ENCODE measurements around the gene EEF1AKMT2. TPM values are rescaled to one million over a fixed set of nuclear protein-coding genes. Genes with fewer than 3 reads are reported as not detected.

The EEF1AKMT2 gene
- total and polyA plus RNA-seq, 2 of the 13 experiments (the other 11 are each of a cell fraction or from before 2014, with no cell fraction given) = 11.3 to 19.3 TPM

DNA sequence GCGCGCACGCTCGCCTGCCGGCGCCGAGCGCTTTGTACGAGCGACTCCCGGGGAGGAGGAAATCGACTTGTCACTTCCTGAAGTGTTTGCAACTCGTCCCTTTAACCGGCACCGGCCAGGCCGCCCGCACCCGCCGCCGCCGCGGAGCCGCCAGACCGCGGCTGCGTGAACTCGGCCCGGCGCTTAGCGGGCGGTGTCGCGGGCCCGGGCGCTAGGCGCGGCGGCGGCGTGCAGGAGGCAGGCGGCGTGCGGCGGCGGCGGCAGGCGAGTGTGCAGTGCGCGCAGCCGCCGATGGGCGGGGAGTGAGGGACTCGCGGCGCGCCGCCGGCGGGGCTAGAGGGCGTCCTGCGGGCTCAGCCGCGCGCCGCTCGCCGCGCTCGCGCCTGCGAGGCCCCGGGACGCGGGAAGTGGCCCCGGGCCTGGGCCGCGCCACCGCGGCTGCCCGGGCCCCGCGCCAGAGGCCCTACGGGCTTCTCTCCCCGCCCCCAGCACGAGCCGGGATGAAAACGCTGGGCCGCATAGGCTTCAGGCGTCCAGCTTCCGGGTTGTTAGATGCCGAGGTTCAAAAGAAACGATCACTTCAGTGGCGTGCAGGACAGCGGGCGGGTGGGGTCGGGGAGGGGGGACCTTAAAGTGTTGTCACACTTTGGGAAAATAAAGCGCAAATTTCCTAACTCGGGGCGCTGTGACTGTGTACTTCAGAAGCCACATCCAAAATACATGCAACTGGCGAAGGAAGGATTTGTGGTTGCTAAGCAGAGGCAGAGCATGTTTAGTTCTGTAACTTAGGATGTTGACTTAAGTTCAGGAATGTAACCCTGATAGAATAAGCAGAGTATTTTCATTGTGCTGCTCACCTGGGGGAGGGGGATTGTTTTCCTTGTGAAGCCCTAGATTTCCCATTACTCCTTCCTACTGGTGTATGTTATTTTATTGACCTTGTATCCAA lies 47.3 kb downstream of the EEF1AKMT2 start, which contains the start of gene FAM53B (continued):
- TF ChIP-seq, protein P1, sequence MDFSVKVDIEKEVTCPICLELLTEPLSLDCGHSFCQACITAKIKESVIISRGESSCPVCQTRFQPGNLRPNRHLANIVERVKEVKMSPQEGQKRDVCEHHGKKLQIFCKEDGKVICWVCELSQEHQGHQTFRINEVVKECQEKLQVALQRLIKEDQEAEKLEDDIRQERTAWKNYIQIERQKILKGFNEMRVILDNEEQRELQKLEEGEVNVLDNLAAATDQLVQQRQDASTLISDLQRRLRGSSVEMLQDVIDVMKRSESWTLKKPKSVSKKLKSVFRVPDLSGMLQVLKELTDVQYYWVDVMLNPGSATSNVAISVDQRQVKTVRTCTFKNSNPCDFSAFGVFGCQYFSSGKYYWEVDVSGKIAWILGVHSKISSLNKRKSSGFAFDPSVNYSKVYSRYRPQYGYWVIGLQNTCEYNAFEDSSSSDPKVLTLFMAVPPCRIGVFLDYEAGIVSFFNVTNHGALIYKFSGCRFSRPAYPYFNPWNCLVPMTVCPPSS (IDR thresholded peaks at IDR 0.05) = no peak
- no peak for TF ChIP-seq ZNF674 (CRISPR knock-in tag; IDR thresholded peaks at IDR 0.05; ENCODE audit: low read depth)
- peak in 1 of 2 experiments; percentile 72; a peak in 2 of 4 replicates for TF ChIP-seq POLR2A (IDR thresholded peaks at IDR 0.05; ENCODE audit: insufficient read depth in 1 of 2, low read depth in 2 of 2, low read length in 2 of 2)
- TF ChIP-seq ZNF432 (CRISPR knock-in tag; IDR thresholded peaks at IDR 0.05; ENCODE audit: borderline replicate concordance) = no peak
- TF ChIP-seq JARID2 (CRISPR knock-in tag; IDR thresholded peaks at IDR 0.05; ENCODE audit: insufficient replicate concordance) = no peak
- TF ChIP-seq ZSCAN31 (CRISPR knock-in tag; IDR thresholded peaks at IDR 0.05; ENCODE audit: low read depth) = peak; percentile 52
- TF ChIP-seq, protein P2, sequence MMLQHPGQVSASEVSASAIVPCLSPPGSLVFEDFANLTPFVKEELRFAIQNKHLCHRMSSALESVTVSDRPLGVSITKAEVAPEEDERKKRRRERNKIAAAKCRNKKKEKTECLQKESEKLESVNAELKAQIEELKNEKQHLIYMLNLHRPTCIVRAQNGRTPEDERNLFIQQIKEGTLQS (CRISPR knock-in tag; IDR thresholded peaks at IDR 0.05) = no peak
- no peak for TF ChIP-seq ETV6 (CRISPR knock-in tag; conservative IDR thresholded peaks at IDR 0.05)
- TF ChIP-seq ZNF20 (CRISPR knock-in tag; IDR thresholded peaks at IDR 0.05) = no peak
- TF ChIP-seq ZNF577 (CRISPR knock-in tag; IDR thresholded peaks at IDR 0.05; ENCODE audit: borderline replicate concordance, low read depth) = no peak
- TF ChIP-seq, protein P3, sequence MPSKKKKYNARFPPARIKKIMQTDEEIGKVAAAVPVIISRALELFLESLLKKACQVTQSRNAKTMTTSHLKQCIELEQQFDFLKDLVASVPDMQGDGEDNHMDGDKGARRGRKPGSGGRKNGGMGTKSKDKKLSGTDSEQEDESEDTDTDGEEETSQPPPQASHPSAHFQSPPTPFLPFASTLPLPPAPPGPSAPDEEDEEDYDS (CRISPR knock-in tag; IDR thresholded peaks at IDR 0.05) = no peak
- TF ChIP-seq MATR3 (CRISPR knock-in tag; IDR thresholded peaks at IDR 0.05) = no peak
- TF ChIP-seq MIER2 (CRISPR knock-in tag; IDR thresholded peaks at IDR 0.05) = no peak
- 0 out of 2 replicates have a peak, but pooled peaks have one; percentile 28 for TF ChIP-seq ZBTB7B (CRISPR knock-in tag; IDR thresholded peaks at IDR 0.05)
- 0 out of 2 replicates have a peak, but pooled peaks have one; percentile 22 for TF ChIP-seq MAZ (IDR thresholded peaks at IDR 0.05; ENCODE audit: borderline replicate concordance, low read depth, low read length)
- TF ChIP-seq MAZ (CRISPR knock-in tag; IDR thresholded peaks at IDR 0.05; ENCODE audit: low read depth) = peak; percentile 64; the same call in 1 of the 2 replicates
- TF ChIP-seq, protein P4, sequence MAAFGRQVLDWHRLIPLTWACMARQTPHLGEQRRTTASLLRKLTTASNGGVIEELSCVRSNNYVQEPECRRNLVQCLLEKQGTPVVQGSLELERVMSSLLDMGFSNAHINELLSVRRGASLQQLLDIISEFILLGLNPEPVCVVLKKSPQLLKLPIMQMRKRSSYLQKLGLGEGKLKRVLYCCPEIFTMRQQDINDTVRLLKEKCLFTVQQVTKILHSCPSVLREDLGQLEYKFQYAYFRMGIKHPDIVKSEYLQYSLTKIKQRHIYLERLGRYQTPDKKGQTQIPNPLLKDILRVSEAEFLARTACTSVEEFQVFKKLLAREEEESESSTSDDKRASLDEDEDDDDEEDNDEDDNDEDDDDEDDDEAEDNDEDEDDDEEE (CRISPR knock-in tag; IDR thresholded peaks at IDR 0.05) = no peak
- TF ChIP-seq, protein P5, sequence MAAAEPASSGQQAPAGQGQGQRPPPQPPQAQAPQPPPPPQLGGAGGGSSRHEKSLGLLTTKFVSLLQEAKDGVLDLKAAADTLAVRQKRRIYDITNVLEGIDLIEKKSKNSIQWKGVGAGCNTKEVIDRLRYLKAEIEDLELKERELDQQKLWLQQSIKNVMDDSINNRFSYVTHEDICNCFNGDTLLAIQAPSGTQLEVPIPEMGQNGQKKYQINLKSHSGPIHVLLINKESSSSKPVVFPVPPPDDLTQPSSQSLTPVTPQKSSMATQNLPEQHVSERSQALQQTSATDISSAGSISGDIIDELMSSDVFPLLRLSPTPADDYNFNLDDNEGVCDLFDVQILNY (CRISPR knock-in tag; conservative IDR thresholded peaks at IDR 0.05) = no peak
- TF ChIP-seq, protein P6, sequence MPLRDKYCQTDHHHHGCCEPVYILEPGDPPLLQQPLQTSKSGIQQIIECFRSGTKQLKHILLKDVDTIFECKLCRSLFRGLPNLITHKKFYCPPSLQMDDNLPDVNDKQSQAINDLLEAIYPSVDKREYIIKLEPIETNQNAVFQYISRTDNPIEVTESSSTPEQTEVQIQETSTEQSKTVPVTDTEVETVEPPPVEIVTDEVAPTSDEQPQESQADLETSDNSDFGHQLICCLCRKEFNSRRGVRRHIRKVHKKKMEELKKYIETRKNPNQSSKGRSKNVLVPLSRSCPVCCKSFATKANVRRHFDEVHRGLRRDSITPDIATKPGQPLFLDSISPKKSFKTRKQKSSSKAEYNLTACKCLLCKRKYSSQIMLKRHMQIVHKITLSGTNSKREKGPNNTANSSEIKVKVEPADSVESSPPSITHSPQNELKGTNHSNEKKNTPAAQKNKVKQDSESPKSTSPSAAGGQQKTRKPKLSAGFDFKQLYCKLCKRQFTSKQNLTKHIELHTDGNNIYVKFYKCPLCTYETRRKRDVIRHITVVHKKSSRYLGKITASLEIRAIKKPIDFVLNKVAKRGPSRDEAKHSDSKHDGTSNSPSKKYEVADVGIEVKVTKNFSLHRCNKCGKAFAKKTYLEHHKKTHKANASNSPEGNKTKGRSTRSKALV (CRISPR knock-in tag; IDR thresholded peaks at IDR 0.05) = no peak
- TF ChIP-seq, protein P7, sequence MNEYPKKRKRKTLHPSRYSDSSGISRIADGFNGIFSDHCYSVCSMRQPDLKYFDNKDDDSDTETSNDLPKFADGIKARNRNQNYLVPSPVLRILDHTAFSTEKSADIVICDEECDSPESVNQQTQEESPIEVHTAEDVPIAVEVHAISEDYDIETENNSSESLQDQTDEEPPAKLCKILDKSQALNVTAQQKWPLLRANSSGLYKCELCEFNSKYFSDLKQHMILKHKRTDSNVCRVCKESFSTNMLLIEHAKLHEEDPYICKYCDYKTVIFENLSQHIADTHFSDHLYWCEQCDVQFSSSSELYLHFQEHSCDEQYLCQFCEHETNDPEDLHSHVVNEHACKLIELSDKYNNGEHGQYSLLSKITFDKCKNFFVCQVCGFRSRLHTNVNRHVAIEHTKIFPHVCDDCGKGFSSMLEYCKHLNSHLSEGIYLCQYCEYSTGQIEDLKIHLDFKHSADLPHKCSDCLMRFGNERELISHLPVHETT (CRISPR knock-in tag; conservative IDR thresholded peaks at IDR 0.05) = 0 out of 2 replicates have a peak, but pooled peaks have one; percentile 43
- peak; percentile 72 for TF ChIP-seq FOXA1 (IDR thresholded peaks at IDR 0.05)
- peak; percentile 91 for TF ChIP-seq FOXA1 (CRISPR knock-in tag; IDR thresholded peaks at IDR 0.05)
- no peak for TF ChIP-seq STAT5B (CRISPR knock-in tag; IDR thresholded peaks at IDR 0.05)
